Measurements from ENCODE around the gene PATJ.

DNA sequence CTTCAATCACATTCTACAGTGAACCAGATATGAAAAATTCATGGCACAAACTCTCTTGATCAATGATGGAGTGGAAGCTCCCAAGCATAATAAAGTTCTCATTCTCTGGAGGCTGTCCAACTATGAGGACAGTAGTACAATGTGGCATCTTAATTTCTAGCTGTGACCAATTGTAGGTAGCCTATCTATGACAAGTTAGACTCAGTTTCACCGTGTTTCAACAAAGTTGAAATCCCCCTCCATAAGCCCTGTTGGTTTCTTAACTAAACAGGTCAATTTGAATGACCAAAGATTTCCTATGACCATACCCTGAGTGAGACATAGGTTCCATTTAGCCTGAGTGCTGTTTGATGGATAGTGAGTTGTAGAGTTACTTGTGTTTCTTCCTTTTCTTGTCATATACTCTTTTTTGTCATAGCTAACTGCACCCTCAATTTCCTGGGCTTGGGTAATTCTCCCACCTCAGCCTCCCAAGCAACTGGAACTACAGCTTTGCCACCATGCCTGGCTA, 11.8 kb downstream of the PATJ start:
- TF ChIP-seq ZNF70 (CRISPR knock-in tag; IDR thresholded peaks at IDR 0.05) = no peak
- TF ChIP-seq BACH2 (CRISPR knock-in tag; IDR thresholded peaks at IDR 0.05; ENCODE audit: borderline replicate concordance) = no peak
- TF ChIP-seq SNAI2 (CRISPR knock-in tag; IDR thresholded peaks at IDR 0.05) = no peak
- TF ChIP-seq, protein P1, sequence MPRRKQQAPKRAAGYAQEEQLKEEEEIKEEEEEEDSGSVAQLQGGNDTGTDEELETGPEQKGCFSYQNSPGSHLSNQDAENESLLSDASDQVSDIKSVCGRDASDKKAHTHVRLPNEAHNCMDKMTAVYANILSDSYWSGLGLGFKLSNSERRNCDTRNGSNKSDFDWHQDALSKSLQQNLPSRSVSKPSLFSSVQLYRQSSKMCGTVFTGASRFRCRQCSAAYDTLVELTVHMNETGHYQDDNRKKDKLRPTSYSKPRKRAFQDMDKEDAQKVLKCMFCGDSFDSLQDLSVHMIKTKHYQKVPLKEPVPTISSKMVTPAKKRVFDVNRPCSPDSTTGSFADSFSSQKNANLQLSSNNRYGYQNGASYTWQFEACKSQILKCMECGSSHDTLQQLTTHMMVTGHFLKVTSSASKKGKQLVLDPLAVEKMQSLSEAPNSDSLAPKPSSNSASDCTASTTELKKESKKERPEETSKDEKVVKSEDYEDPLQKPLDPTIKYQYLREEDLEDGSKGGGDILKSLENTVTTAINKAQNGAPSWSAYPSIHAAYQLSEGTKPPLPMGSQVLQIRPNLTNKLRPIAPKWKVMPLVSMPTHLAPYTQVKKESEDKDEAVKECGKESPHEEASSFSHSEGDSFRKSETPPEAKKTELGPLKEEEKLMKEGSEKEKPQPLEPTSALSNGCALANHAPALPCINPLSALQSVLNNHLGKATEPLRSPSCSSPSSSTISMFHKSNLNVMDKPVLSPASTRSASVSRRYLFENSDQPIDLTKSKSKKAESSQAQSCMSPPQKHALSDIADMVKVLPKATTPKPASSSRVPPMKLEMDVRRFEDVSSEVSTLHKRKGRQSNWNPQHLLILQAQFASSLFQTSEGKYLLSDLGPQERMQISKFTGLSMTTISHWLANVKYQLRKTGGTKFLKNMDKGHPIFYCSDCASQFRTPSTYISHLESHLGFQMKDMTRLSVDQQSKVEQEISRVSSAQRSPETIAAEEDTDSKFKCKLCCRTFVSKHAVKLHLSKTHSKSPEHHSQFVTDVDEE (CRISPR knock-in tag; IDR thresholded peaks at IDR 0.05) = no peak
- no peak for TF ChIP-seq ZFP30 (CRISPR knock-in tag; IDR thresholded peaks at IDR 0.05)
- TF ChIP-seq, protein P2, sequence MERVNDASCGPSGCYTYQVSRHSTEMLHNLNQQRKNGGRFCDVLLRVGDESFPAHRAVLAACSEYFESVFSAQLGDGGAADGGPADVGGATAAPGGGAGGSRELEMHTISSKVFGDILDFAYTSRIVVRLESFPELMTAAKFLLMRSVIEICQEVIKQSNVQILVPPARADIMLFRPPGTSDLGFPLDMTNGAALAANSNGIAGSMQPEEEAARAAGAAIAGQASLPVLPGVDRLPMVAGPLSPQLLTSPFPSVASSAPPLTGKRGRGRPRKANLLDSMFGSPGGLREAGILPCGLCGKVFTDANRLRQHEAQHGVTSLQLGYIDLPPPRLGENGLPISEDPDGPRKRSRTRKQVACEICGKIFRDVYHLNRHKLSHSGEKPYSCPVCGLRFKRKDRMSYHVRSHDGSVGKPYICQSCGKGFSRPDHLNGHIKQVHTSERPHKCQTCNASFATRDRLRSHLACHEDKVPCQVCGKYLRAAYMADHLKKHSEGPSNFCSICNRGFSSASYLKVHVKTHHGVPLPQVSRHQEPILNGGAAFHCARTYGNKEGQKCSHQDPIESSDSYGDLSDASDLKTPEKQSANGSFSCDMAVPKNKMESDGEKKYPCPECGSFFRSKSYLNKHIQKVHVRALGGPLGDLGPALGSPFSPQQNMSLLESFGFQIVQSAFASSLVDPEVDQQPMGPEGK (CRISPR knock-in tag; IDR thresholded peaks at IDR 0.05; ENCODE audit: borderline replicate concordance) = no peak
- TF ChIP-seq ISL1 (CRISPR knock-in tag; IDR thresholded peaks at IDR 0.05) = no peak
- no peak for TF ChIP-seq GLIS3 (CRISPR knock-in tag; IDR thresholded peaks at IDR 0.05)
- TF ChIP-seq, protein P3, sequence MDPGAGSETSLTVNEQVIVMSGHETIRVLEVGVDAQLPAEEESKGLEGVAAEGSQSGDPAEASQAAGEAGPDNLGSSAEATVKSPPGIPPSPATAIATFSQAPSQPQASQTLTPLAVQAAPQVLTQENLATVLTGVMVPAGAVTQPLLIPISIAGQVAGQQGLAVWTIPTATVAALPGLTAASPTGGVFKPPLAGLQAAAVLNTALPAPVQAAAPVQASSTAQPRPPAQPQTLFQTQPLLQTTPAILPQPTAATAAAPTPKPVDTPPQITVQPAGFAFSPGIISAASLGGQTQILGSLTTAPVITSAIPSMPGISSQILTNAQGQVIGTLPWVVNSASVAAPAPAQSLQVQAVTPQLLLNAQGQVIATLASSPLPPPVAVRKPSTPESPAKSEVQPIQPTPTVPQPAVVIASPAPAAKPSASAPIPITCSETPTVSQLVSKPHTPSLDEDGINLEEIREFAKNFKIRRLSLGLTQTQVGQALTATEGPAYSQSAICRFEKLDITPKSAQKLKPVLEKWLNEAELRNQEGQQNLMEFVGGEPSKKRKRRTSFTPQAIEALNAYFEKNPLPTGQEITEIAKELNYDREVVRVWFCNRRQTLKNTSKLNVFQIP (CRISPR knock-in tag; IDR thresholded peaks at IDR 0.05; ENCODE audit: borderline replicate concordance, low read depth) = no peak
- no peak for TF ChIP-seq ZC3H10 (CRISPR knock-in tag; IDR thresholded peaks at IDR 0.05)
- no peak for TF ChIP-seq OSR1 (CRISPR knock-in tag; IDR thresholded peaks at IDR 0.05)
- no peak for TF ChIP-seq TCF4 (CRISPR knock-in tag; IDR thresholded peaks at IDR 0.05; ENCODE audit: borderline replicate concordance)
